IPS-11a (cell line): ENCODE measurements around the gene C1R.

Source experiments
- H3K4me3 ChIP-seq: one replicate; pipeline ENCODE4 v1.5.1; 2013; ENCODE audit warnings: low read depth, low read length, control low read depth

C1R gene

DNA sequence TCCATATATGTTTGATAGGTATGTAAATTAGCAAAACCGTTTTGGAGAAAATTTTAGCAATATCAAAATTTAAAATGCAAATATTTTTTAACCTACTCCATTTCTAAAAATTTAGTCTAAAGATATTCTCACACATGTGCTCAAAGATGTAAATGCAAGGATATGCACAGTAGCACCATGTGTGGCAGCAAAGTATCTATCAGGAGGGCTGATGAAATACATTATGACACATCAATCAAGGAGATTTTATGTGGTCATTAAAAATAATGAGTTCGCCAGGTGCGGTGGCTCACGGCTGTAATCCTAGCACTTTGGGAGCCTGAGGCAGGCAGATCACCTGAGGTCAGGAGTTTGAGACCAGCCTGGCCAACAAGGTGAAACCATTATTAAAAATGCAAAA, 8.0 kb upstream of the C1R start:
- no peak overlapping the region for H3K4me3 ChIP-seq

DNA sequence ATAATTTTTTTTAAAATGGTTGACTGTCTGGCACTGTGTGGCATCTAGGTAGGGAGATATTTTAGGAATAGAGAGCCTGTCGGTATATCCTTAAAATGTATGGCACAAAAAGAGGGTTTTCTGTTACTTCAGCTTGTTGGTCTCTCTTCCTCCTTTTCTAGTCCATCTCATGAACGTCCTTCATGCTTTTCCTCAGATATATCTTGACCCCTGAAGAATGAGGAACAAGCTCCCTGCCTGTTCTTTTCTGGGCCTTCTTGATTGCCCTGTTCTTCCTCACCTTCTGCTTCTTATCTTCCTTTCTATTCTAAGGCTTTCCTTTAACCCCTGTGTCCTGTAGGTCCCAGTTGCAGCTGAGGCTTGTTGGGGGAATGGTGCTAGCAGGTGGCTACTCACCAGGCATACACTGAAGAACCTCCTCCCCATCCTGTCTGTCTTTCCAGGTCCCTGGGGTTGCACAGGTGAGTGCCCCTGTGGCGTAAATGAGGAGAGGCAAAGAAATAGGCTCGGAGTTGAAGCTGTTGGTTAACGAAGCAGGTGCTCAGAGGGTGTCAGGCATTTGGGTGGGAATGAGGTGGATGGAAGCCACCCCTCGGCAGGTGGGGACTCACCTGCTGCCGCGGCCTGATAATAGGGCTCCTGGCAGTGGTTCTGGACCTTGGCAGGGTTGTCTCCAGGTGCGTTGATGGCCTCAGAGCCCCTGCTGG, 7.2 kb upstream of the C1R start:
- no peak overlapping the region for H3K4me3 ChIP-seq

DNA sequence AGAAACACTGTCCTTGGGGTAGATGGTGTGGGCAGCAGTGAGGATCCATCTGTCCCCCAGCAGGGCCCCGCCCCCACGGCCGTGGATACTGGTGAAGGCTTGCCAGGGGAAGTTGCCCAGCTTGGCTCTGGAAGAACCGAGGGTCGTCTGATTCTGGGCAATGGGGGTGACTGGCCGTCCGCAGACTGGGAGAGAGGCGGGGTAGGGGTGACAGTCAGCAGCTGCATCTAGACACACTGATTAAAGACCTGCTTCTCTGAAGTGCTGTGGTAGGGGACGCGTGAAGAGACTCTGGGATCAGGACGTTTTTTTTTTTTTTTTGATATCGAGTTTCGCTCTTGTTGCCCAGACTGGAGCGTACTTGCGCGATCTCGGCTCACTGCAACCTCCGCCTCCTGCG, 4.7 kb upstream of the C1R start:
- no peak overlapping the region for H3K4me3 ChIP-seq

DNA sequence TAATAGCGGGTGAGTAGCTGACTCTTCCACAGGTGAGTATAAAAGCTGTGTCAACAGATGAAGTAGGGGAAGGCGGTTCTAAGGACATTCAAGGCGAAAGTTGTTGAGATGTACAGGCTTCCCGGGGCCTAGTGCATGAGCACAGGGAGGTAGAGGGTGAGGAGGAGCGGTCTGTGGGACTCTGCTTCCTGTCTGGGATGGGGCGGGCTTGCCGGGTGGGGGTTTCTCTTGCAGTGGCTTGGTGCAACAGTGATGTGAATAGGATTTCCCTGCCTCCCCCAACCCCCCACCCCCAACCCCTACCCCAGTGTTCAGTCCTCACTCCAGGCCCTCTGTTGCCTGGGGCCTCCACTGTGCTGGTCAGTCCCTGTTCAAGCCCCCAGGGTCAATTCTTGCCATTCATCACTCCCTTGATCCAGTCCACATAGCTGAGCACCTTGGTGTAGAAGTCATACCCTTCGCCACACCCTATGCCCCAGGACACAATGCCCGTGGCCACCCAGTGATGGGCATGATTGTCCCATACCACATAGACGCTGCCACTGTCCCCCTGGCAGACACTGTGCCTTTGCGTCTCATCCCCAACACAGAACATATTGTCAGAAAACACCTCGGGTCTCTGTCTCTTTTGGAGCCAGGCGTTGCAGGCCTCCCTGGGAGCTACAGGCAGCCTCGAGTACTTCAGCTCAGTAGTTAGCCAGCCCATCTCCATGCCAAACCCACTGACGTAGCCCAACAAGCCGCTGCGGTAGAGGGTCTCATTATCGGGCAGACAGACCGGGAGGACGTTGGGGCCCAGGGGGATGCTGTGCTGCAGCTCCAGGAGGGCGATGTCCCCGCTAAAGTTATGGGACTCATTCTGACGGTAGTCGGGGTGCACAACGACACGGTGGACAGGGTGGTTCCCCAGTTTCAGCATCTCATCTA, 4.0 kb upstream of the C1R start:
- no peak overlapping the region for H3K4me3 ChIP-seq

DNA sequence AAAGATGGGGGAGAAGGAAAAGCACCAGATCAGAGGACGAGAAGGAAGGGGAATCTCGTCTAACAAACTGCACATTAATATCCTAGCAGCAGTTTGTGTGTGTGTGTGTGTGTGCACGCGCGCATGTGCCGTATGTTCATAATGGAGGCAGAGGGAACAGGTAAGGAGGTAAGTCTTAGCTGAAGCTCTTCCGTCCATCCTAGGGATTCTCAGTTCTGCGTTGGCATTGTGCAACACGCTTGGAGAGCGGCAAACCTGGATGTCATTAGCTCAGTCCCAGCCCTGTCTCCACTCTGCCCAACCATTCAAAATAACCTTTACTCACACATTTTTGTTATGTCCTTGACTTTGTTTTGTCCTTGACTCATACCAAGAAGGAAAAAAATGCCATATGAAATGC, 1.6 kb upstream of the C1R start:
- no peak overlapping the region for H3K4me3 ChIP-seq

DNA sequence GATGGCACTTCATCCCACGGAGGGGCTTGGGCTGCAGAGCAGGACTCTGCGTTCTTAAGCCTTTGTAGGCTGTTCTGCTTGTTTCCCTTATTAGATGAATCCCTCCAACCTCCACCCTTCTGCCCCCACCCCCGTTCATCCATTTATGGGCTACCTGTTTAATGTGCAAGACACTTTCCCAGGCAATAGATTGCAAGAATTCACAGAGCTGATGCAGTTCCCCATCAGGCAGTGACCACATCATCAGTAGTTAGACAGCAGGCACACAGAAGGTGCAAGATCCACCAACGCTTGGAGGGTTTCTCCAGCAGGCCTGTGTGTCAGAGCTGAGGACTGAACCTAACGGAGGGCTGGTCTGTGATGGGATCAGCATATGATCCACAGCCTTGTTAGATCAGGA, 1.2 kb upstream of the C1R start:
- H3K4me3 ChIP-seq = no peak overlapping the region

DNA sequence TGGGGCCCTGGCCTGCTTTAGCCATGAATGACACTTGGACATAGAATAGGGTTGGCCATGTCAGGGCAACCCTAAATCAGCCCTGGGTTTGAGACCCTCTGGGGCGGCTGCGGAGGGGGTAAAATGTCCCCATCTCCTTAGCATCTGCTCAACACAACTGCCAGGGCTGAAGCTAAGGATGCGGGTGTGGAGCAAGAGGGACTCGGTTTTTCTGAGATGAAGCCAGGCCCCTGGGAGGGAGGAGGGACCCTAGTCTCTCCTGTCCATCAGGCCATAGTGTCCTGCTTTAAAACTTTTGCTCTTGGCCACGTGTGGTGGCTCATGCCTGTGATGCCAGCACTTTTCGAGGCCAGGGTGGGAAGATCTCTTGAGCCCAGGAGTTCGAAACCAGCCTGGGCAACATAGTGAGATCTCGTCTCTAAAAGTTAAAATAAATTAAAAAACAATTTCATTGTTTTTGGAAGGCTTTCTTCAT, 778 bp upstream of the C1R start:
- H3K4me3 ChIP-seq = no peak overlapping the region

DNA sequence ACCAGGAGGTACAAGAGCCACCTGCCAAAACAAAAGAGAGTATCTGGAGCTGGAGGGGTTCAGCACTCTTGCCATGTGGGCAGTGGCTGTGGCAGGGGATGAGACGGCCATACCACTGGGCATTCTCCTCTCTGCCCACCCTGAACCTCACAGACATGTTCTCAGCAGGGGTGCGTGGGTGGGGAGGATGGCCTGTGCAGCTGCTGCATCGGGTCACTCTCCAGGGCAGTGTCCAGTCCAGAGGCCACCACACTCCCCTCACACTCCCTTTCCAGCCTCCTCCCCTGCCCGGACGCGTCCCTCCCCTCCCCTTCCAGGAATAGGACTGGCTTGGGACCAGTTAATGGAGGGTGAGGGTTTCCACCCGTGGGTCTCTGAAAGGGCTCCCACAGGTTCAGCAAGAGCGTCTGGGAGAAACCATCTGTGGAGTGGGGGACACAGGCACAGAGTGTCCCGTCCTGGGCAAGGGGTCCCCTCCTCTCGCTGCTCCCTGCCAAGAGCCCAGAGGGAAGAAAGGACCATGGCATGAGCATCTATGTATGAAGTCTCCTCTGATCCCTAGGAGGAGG, 501 bp downstream of the C1R start:
- H3K4me3 ChIP-seq = no peak overlapping the region

DNA sequence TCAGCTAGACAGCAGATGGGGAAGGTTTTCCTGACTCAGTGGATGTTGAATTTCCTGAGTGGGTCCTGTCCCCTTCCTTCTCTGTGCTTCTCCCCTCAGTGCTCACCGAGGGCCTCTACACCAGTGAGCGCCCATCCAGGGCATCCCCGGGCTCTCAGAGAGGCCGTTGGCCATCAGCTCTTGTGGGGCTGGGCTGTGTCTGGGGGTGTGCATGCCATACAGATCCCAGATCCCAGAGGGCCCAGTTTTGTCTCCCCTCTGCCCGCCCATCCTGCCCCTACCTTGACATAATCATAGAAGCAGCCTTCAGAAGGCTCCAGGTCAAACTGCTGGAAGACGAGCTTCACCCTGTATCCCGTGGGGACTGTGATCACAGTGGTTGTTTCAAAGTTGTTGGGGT, 1.1 kb downstream of the C1R start:
- no peak overlapping the region for H3K4me3 ChIP-seq

DNA sequence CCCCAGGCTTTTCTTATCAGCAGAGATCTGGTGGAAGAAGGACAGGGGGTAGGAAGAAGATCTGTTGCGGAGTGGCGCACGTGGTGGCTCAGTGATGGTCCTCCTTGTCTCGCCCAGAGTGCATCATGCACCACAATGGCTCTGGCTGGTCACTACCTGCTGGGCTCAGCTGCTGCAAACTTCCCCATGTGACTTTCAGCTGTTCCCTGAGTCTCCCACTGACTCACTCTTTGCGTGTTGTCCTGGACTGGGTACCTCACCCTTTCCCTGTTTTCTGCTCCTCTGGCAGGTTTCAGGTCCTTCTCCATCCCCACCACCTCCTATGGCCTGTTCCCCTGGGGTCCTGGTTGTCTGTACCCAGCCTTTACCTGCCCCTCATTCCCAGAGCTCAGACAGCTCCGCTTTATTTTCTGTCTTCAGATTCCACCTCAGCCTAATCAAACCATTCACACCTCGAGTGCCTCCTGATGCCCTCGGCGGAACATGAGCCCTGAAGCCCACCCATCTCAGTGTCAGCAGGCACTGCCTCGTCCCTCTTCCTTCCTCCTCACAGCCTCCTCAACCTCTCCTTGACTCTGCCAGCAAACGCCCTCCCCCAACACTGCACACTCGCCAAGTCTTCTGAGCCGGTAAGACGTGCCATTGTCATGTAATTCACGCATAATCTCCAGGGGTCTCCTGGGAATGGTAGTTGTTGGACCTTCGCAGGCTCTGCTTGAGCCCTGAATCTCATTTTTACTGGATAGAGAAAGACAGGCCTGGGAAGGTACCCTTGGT, 1.8 kb downstream of the C1R start:
- H3K4me3 ChIP-seq = no peak overlapping the region

DNA sequence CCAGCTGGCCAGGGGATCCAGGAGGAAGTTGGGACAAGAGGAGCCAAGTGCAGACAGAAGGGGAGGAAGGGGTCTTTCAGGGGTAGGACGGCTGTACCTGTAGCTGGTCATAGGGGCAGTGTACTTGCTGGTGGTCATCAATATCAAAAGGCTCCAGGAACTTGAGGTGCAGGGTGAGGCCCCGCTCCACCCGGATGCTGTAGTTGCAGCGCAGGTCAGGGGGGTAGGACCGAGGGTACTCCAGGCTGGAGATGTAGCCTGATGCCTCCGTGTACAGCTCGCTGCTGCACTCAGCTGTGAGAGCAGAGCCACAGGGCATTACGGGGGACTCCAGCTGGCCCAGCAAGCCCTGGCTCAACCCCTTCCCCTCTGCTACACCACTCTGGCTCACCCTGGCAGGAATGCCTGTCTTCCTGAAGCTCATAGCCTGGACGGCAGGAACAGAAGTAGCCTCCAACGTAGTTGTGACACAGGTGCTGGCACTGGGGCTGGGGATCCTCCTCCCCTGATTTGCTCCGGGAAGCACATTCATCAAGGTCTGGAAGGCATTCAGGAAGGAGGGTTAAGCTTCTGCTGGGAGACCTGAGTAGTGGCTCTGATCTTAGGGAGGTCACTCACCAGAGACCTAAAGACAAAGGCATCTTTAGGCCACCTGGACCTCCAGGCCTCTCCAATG, 2.9 kb downstream of the C1R start:
- H3K4me3 ChIP-seq = no peak overlapping the region

DNA sequence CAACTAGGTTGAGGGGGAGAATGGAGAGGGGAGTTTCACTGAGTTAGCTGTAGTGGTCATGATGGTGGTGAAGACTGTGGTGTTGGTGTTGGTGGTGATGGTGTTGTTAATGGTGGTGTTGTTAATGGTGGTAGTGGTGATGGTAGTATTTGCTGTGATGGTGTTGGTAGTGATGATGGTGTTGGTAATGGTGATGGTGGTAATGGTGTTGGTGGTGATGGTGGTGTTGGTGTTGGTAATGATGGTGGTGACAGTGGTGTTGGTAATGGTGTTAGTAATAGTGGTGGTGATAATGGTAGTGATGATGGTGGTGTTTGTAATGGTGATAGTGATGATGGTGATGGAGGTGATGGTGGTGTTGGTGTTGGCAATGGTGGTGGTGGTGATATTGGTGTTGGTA, 9.1 kb downstream of the C1R start:
- H3K4me3 ChIP-seq = no peak overlapping the region

DNA sequence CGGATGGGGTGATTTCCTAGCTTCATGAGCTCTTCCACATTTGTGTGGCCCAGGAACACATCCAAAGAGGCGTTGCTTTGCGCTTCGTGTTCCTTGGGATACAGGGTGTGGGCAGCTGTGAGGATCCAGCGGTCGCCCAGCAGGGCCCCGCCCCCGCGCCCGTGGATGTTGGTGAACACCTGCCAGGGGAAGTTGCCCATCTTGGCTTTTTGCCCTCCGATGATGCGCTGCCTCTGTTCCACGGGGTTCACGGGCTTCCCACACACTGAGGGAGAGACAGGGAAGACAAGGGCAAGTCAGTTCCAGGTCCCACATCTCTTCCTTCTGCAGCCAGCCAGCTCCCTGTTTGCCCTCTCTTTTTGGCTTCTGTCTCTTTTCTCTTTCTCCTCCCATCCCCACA, 11.2 kb downstream of the C1R start:
- H3K4me3 ChIP-seq = no peak overlapping the region

DNA sequence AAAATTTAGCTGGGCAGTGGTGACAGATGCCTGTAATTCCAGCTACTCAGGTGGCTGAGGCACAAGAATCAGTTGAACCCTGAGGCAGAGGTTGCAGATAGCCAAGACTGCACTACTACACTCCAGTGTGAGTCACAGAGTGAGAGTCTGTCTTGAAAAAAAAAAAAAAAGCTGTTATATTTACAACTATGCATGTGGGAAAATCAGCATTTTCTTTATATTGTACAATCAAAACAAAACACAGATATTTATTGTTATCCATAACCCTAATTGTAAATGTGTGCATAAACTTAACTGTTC, 12.5 kb downstream of the C1R start:
- no peak overlapping the region for H3K4me3 ChIP-seq

DNA sequence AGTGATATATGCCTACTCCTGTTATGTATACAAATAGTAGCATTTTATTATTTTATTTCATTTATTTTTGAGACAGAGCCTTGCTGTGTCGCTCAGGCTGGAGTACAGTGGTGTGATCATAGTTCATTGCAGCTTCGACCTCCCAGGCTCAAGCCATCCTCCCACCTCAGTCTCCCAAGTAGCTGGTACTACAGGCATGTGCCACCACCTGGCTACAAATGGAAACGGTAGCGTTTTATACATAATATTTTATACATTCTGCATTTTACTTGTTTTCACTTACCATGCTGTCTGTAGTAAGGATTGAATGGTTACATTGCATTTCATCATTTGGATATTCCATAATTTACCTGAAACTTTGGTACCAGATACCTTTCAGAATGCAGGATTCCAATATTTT, 14.1 kb downstream of the C1R start:
- H3K4me3 ChIP-seq = no peak overlapping the region

DNA sequence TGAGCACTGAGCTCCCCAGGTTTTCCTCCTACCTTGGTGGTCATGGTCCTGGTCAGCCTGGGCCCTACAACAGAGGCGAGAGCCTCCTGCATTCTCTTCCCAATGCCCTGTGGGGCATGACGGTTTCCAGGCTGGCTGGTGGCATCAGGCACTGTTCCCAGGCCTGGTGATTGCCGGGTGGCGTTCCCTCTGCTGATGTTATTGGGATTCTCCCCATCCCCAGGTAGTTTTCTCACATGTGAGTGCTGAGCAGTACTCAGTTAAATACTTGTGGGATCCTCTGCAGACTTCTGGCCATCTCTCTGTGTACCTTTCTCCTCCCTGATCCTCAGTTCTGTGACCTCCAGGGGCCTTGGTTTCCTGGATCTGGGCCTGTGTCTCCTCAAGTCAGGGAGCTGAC, 15.8 kb downstream of the C1R start:
- no peak overlapping the region for H3K4me3 ChIP-seq

DNA sequence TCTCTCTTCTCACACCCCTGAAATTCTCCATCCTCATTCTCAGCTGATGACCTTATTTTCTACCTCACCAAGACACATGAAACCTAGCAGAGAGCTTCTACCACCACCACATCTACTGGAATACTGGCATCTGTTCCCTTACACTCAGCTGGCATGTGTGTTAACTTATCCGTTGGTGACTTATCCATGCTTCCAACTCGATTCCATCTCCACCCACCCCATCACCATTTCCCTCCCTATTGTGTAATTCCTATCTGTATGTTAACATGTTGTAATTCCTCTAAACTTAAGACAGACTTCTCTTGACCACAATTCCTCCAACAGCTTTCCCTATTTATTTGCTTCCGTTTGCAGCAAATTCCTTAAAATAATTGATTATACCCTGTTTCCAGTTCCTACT, 16.3 kb downstream of the C1R start:
- no peak overlapping the region for H3K4me3 ChIP-seq

DNA sequence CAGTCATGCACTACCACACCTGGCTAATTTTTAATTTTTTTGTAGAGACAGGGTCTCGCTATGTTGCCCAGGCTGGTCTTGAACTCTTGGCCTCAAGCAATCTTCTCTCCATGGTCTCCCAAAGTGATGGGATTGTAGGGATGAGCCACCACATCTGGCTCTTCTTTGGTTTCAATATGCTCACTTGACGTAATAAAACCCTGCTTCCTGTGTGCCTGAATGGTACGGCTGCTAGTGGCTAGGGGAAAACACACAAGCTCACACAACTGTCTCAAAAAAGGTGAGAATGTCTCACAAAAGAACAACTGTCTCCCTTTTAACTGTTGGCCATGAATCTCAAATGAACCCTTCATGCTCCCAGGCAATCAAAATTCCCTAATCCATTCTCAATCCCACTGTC, 16.7 kb downstream of the C1R start:
- H3K4me3 ChIP-seq = no peak overlapping the region

DNA sequence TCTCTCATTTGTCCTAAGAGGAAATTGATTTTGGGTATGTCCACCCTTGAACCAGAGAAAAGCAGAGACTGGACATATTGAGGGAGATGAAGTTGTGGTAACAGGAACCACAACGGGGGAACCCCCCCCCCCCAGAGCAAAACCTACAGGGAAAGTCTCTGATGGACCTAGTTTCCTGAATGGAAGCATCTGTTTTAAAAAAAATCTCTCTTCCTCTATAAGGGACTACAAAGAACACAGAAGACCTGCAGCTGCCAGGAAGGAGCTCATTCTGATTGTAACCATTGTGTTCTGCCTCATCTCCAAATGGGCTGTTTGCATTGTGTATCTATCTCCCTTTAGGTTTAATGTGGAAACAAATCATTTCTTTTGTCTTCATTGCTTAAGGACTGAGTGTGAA, 18.3 kb downstream of the C1R start:
- H3K4me3 ChIP-seq = no peak overlapping the region

DNA sequence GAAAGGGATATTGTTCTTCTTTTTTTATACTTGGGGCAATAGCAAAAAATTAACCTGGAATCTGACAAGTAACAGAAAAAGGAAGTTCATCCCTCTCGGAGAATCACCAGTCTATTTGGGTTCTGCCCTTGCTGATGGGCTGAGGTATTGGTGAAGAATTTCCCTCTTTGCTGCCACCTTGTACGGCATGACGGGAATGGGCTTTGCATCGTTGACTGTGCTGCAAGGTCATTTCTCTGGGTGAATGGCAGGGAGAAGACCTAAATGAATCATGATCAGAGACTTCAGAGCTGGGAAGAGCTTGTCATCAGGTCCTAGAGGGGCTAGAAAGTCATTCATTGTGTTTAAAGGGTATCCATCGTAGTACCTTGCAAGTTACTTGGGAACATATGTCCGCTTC, 19.7 kb downstream of the C1R start:
- H3K4me3 ChIP-seq = no peak overlapping the region

DNA sequence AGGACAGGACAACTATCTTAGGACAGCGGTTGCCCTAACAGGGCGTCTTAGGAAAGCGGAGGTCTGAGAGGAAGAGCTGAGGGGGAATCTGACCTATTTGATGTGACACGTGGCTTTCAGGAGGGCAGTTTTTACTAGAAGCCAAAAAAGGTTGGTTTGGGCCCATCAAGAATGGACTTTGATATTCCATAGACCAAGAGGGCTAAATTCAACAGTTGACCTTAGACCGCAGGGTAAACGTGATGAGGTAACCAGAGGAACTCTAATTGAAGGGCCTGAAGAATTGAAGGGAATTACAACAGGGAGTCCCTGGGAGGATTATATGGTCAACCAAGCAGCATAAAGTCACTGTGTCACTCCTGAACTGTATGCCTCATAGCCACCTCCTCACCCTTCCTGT, 20.2 kb downstream of the C1R start:
- no peak overlapping the region for H3K4me3 ChIP-seq
